Measurements from ENCODE around the gene VAT1L.

The VAT1L gene

GRCh38 chr16:77838597-77839255 is 50.4 kb downstream of the VAT1L start:
- no peak overlapping the region for H3K27ac ChIP-seq
- no peaks in the 10 kb centered on the region for H3K9me3 ChIP-seq (replicated peaks in 1 of 11)
- no peaks in the 10 kb centered on the region for H4K20me1 ChIP-seq
- no peaks in the 10 kb centered on the region for H3K4me1 ChIP-seq
- H3K9ac ChIP-seq: no peak overlapping the region
- no peak overlapping the region for H3K4me3 ChIP-seq
- no peaks in the 10 kb centered on the region for H3K27me3 ChIP-seq
- TF ChIP-seq Cebpa-rat (IDR thresholded peaks at IDR 0.05): no peak
- H3K36me3 ChIP-seq: no peaks in the 10 kb centered on the region
- no peak overlapping the region for H3K4me2 ChIP-seq

- Histone ChIP-seq H3K27ac (no peak overlapping the region), H3K9me3 (replicated peaks in 1 of 11) (no peaks in the 10 kb centered on the region), H3K4me1 (no peaks in the 10 kb centered on the region), H3K36me3 (no peaks in the 10 kb centered on the region), H3K27me3 (no peaks in the 10 kb centered on the region), H3K4me3 (no peak overlapping the region), H3K4me2 (no peak overlapping the region), H4K20me1 (no peaks in the 10 kb centered on the region), H3K9ac (no peak overlapping the region)
- TF ChIP-seq Cebpa-rat (IDR thresholded peaks at IDR 0.05): no peak
Observed at GRCh38 chr16:77840093-77840492, 51.7 kb downstream of the VAT1L start.

- H3K9ac ChIP-seq: no peak overlapping the region
- H3K4me3 ChIP-seq: no peak overlapping the region
- H3K9me3 ChIP-seq (replicated peaks in 1 of 11): no peaks in the 10 kb centered on the region
- no peaks in the 10 kb centered on the region for H4K20me1 ChIP-seq
- no peak overlapping the region for H3K27ac ChIP-seq
- no peak for TF ChIP-seq Cebpa-rat (IDR thresholded peaks at IDR 0.05)
- no peak overlapping the region for H3K4me2 ChIP-seq
- H3K36me3 ChIP-seq: no peaks in the 10 kb centered on the region
- no peaks in the 10 kb centered on the region for H3K27me3 ChIP-seq
- no peaks in the 10 kb centered on the region for H3K4me1 ChIP-seq
Observed at GRCh38 chr16:77840673-77841501, 52.5 kb downstream of the VAT1L start.

- no peak overlapping the region for H3K4me3 ChIP-seq
Observed at GRCh38 chr16:77841502-77841763, 53.1 kb downstream of the VAT1L start.

GRCh38 chr16:77842468-77842867 is 54.1 kb downstream of the VAT1L start:
- no peak for TF ChIP-seq Cebpa-rat (IDR thresholded peaks at IDR 0.05)
- no peak overlapping the region for H3K27ac ChIP-seq

More at GRCh38 chr16:77841502-77841763, 53.1 kb downstream of the VAT1L start:
- H3K27ac ChIP-seq: no peak overlapping the region
- no peaks in the 10 kb centered on the region for H3K27me3 ChIP-seq
- H3K9ac ChIP-seq: no peak overlapping the region
- no peaks in the 10 kb centered on the region for H3K9me3 ChIP-seq (replicated peaks in 1 of 11)
- no peaks in the 10 kb centered on the region for H4K20me1 ChIP-seq
- no peaks in the 10 kb centered on the region for H3K36me3 ChIP-seq
- no peaks in the 10 kb centered on the region for H3K4me1 ChIP-seq
- no peak overlapping the region for H3K4me2 ChIP-seq
- TF ChIP-seq Cebpa-rat (IDR thresholded peaks at IDR 0.05): no peak

GRCh38 chr16:77843405-77843804 is 55.0 kb downstream of the VAT1L start:
- TF ChIP-seq Cebpa-rat (IDR thresholded peaks at IDR 0.05): no peak
- H3K9me3 ChIP-seq (replicated peaks in 1 of 11): no peaks in the 10 kb centered on the region
- H3K9ac ChIP-seq: no peak overlapping the region
- H3K4me1 ChIP-seq: no peaks in the 10 kb centered on the region
- H3K27ac ChIP-seq: no peak overlapping the region
- no peaks in the 10 kb centered on the region for H3K27me3 ChIP-seq
- no peaks in the 10 kb centered on the region for H3K36me3 ChIP-seq
- H3K4me2 ChIP-seq: no peak overlapping the region
- H3K4me3 ChIP-seq: no peak overlapping the region
- H4K20me1 ChIP-seq: no peaks in the 10 kb centered on the region

More at GRCh38 chr16:77842468-77842867, 54.1 kb downstream of the VAT1L start:
- Histone ChIP-seq H3K9me3 (replicated peaks in 1 of 11) (no peaks in the 10 kb centered on the region), H3K4me1 (no peaks in the 10 kb centered on the region), H3K36me3 (no peaks in the 10 kb centered on the region), H4K20me1 (no peaks in the 10 kb centered on the region), H3K27me3 (no peaks in the 10 kb centered on the region), H3K4me2 (no peak overlapping the region), H3K9ac (no peak overlapping the region), H3K4me3 (no peak overlapping the region)

GRCh38 chr16:77844801-77845200 is 56.4 kb downstream of the VAT1L start:
- Histone ChIP-seq H3K27ac (no peak overlapping the region), H4K20me1 (no peaks in the 10 kb centered on the region), H3K36me3 (no peaks in the 10 kb centered on the region), H3K4me3 (no peak overlapping the region), H3K9me3 (replicated peaks in 1 of 11) (no peaks in the 10 kb centered on the region), H3K4me2 (no peak overlapping the region), H3K27me3 (no peaks in the 10 kb centered on the region), H3K9ac (no peak overlapping the region), H3K4me1 (no peaks in the 10 kb centered on the region)
- no peak for TF ChIP-seq Cebpa-rat (IDR thresholded peaks at IDR 0.05)

- H3K27me3 ChIP-seq: no peaks in the 10 kb centered on the region
- no peak overlapping the region for H3K4me2 ChIP-seq
- no peak overlapping the region for H3K9ac ChIP-seq
- no peak overlapping the region for H3K27ac ChIP-seq
- H3K4me3 ChIP-seq: no peak overlapping the region
- no peaks in the 10 kb centered on the region for H4K20me1 ChIP-seq
- no peak for TF ChIP-seq Cebpa-rat (IDR thresholded peaks at IDR 0.05)
- peaks cover 0 to 19% (median 0%) of the 10 kb centered on the region in 10 experiments; a peak in 3 of 20 replicates for H3K4me1 ChIP-seq
- H3K9me3 ChIP-seq (replicated peaks in 1 of 11): no peaks in the 10 kb centered on the region
- H3K36me3 ChIP-seq: no peaks in the 10 kb centered on the region
Observed at GRCh38 chr16:77849646-77850258, 61.4 kb downstream of the VAT1L start.

GRCh38 chr16:77850636-77851333 is 62.4 kb downstream of the VAT1L start:
- no peaks in the 10 kb centered on the region for H3K36me3 ChIP-seq
- H4K20me1 ChIP-seq: no peaks in the 10 kb centered on the region
- H3K4me3 ChIP-seq: no peak overlapping the region
- H3K4me1 ChIP-seq: peaks cover 0 to 19% (median 0%) of the 10 kb centered on the region in 10 experiments; a peak in 3 of 20 replicates
- TF ChIP-seq Cebpa-rat (IDR thresholded peaks at IDR 0.05): no peak
- no peak overlapping the region for H3K9ac ChIP-seq
- no peaks in the 10 kb centered on the region for H3K9me3 ChIP-seq (replicated peaks in 1 of 11)
- no peak overlapping the region for H3K27ac ChIP-seq
- no peak overlapping the region for H3K4me2 ChIP-seq
- H3K27me3 ChIP-seq: no peaks in the 10 kb centered on the region
